ENCODE data around the gene PCDH9.
"Not testable (repeated sequence)": the region's sequence is repeated elsewhere in the genome, so short reads cannot be mapped to it uniquely, and the experiment has no call there.

Gene PCDH9

GRCh38 chr13:66301006-66301405 lies 929.1 kb downstream of the PCDH9 start:
- no peak for DNase-seq

- DNase-seq = no peak
Measured at GRCh38 chr13:66296875-66297274, 933.3 kb downstream of the PCDH9 start.

DNA sequence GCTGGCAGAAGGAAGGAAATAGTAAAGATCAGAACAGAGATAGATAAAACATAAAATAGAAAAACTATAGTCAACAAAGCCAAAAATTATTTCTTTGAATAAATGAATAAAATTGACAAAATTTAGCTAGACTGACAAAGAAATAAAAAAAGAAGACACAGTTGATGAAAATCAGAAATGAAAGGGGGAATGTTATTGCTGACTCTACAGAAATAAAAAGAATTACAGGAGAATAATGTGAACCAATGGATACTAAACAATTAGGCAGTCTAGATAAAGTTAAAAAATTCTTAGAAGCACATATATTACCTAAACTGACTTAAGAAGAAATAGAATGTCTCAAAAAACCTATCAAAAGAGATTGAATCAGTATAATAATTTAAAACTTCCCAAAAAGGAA lies 933.8 kb downstream of the PCDH9 start:
- DNase-seq = no peak

GRCh38 chr13:66286806-66287205 lies 943.3 kb downstream of the PCDH9 start:
- not testable (repeated sequence) for DNase-seq

DNA sequence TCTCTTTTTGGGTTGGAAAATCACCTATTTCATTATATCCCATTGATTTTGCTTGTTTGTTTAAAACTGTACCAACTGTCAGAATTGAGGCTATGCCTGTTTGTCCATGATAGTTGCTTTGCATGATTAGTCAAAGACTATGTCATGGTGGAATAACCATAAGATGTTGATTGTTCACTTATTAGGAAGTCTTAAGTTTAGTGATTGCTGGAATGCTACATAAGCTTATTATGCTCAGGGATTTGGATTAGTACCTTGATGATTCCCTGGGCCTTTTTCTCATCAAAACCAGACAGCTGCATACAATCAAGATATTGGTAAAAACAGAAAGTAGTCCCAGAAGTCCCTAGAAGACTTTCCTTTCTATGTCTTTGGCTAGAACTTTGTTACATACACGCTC lies 954.7 kb downstream of the PCDH9 start:
- no peak for DNase-seq

GRCh38 chr13:66273011-66273410 lies 957.1 kb downstream of the PCDH9 start:
- no peak for DNase-seq

- no peak for DNase-seq
Measured at GRCh38 chr13:66266761-66267160, 963.4 kb downstream of the PCDH9 start.

DNA sequence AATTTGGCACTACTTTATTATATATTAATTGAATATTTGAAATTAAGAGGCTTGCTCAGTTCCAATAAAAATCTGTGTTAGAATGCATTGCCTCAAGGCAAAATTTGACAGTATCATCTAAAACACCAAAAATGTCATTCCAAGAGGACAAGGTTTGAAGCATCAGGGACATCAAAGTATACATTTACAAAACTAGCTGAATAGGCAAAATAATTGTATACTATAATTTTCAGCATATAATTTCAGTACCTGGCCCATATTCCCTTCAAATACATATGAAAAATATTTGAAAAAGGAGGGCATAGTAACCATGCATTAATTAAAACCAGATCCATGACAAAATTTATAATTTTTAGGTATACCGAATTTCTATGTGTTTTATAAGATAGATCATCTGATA lies 963.8 kb downstream of the PCDH9 start:
- DNase-seq = no peak

GRCh38 chr13:66265371-66265770 lies 964.8 kb downstream of the PCDH9 start:
- DNase-seq = no peak

GRCh38 chr13:66264971-66265370 lies 965.2 kb downstream of the PCDH9 start:
- no peak for DNase-seq

GRCh38 chr13:66262330-66262729 lies 967.8 kb downstream of the PCDH9 start:
- no peak for DNase-seq

- not testable (repeated sequence) for DNase-seq
Measured at GRCh38 chr13:66259426-66259825, 970.7 kb downstream of the PCDH9 start.
